PC-3 (cell line): ENCODE data around the gene FAH.

ENCODE experiments used
- EZH2phosphoT487 ChIP-seq: fragments of 300-600 bp; sonication (generic); IDR thresholded peaks from 2 replicates; pipeline ENCODE4 v1.6.1; 2018; ENCODE audit warnings: mild to moderate bottlenecking, antibody characterized with exemption, low read length, borderline replicate concordance
- TF ChIP-seq, protein P1 (sequence below): fragments of 300-600 bp; sonication (generic); conservative IDR thresholded peaks from 2 replicates; pipeline ENCODE4 v1.5.1; 2017; ENCODE audit warnings: antibody characterized with exemption, low read depth, mild to moderate bottlenecking, low read length

DNA sequence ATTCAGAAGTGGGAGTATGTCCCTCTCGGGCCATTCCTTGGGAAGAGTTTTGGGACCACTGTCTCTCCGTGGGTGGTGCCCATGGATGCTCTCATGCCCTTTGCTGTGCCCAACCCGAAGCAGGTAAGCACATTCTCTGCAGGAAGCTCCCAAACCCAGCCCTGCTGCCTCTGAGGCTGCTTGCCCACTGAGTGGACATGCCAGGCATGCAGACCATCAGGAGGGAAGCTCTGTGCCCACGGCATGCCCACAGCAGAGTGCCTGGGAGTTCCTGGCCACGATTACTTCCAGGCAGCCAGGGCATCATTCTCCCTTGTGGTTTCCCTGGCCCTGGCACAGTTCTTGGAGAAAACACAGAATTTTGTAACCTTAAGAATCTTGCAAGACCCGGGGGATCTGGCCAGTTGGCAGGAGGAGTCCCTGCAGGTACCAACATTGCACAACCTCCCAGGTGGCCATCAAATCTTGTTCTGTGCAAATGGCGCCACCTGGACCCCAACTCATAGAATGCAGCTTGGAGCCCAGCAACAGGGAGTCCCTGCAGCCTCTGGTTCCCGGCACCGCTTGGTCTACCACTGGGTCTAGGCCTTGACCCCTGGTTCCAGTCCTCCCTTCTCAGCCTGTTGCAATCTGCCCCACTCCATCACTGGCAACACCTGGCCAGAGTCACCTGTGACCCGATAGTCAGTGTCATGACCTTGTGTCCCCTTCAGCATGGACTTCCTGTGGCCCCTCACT lies 20.4 kb downstream of the FAH start:
- TF ChIP-seq, protein P1, sequence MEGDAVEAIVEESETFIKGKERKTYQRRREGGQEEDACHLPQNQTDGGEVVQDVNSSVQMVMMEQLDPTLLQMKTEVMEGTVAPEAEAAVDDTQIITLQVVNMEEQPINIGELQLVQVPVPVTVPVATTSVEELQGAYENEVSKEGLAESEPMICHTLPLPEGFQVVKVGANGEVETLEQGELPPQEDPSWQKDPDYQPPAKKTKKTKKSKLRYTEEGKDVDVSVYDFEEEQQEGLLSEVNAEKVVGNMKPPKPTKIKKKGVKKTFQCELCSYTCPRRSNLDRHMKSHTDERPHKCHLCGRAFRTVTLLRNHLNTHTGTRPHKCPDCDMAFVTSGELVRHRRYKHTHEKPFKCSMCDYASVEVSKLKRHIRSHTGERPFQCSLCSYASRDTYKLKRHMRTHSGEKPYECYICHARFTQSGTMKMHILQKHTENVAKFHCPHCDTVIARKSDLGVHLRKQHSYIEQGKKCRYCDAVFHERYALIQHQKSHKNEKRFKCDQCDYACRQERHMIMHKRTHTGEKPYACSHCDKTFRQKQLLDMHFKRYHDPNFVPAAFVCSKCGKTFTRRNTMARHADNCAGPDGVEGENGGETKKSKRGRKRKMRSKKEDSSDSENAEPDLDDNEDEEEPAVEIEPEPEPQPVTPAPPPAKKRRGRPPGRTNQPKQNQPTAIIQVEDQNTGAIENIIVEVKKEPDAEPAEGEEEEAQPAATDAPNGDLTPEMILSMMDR, result peak; percentile 75
- TF ChIP-seq EZH2phosphoT487, result no peak
